ENCODE results near the gene FOXI1. TPM values are rescaled to one million over a fixed set of nuclear protein-coding genes. Genes with fewer than 3 reads are reported as not detected.

FOXI1 gene
- polyA plus RNA-seq, 2 of the 4 experiments (the other 2 are of a cell fraction), result not detected

DNA sequence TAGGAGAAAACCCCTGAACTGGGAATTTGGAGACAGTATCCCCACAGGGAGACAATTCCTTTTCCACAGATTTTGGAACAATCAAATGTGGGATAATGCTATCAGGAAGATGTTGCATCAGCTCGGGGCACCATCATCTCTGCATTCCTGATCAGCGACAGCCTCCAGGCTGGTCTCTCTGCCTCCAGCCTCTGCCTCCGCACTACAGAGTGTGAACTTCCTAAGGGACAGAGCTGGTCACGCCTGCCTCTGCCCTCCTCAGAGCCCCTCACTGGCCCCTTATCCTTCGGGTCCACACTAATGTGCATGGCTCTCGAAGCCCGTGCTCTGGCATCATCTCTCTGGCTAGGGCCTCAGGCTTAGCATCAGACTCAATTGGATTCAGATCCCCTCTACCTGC, 8.6 kb downstream of the FOXI1 start:
- no peak overlapping the region for H3K4me3 ChIP-seq
- CTCF ChIA-PET, result interaction anchor here (0.8 to 33.1 kb wide), 4 partner anchors 9 to 70 kb away, joined by 3 to 691 read pairs (median 33); no protein-coding TSS in a partner anchor

DNA sequence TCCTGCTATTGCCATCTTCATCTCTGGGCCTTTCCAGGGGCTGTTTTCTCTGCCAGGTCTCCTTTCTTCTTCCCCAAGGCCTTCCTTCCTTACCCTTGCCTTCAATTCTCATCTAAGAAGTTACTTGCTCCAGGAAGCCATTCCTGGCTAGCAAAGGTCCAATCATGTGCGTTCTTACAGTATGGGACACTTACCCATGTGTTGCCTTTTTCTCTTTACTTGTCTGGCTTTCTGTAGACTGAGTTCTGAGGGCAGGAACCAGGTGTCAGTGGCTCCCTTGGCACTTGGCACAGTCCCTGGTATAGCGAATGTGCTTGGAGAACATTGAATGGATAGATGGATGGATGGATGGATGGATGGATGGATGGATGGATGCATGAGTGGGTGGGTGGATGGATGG, 10.2 kb downstream of the FOXI1 start:
- CTCF ChIA-PET, result interaction anchor here (1.2 to 33.1 kb wide), 3 partner anchors 15 to 151 kb away, joined by 3 to 691 read pairs (median 63); no protein-coding TSS in a partner anchor
- FAIRE-seq (no peak), ATAC-seq (no peak), DNase-seq (ENCODE audit: low read depth in 1 of 2, low spot score in 1 of 2) (no peak)
- H3K27ac ChIP-seq, result no peak overlapping the region
- no peak for TF ChIP-seq HDAC2 (IDR thresholded peaks at IDR 0.05)
- TF ChIP-seq, protein P1, sequence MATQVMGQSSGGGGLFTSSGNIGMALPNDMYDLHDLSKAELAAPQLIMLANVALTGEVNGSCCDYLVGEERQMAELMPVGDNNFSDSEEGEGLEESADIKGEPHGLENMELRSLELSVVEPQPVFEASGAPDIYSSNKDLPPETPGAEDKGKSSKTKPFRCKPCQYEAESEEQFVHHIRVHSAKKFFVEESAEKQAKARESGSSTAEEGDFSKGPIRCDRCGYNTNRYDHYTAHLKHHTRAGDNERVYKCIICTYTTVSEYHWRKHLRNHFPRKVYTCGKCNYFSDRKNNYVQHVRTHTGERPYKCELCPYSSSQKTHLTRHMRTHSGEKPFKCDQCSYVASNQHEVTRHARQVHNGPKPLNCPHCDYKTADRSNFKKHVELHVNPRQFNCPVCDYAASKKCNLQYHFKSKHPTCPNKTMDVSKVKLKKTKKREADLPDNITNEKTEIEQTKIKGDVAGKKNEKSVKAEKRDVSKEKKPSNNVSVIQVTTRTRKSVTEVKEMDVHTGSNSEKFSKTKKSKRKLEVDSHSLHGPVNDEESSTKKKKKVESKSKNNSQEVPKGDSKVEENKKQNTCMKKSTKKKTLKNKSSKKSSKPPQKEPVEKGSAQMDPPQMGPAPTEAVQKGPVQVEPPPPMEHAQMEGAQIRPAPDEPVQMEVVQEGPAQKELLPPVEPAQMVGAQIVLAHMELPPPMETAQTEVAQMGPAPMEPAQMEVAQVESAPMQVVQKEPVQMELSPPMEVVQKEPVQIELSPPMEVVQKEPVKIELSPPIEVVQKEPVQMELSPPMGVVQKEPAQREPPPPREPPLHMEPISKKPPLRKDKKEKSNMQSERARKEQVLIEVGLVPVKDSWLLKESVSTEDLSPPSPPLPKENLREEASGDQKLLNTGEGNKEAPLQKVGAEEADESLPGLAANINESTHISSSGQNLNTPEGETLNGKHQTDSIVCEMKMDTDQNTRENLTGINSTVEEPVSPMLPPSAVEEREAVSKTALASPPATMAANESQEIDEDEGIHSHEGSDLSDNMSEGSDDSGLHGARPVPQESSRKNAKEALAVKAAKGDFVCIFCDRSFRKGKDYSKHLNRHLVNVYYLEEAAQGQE (IDR thresholded peaks at IDR 0.05), result no peak
- no peak for TF ChIP-seq KDM5A (IDR thresholded peaks at IDR 0.05)
- no peak for TF ChIP-seq CHD4 (IDR thresholded peaks at IDR 0.05; ENCODE audit: borderline replicate concordance)
- TF ChIP-seq NFE2L2 (conservative IDR thresholded peaks at IDR 0.05; ENCODE audit: low read length), result no peak
- no peak for TF ChIP-seq NR3C1 (IDR thresholded peaks at IDR 0.05)
- TF ChIP-seq, protein P2, sequence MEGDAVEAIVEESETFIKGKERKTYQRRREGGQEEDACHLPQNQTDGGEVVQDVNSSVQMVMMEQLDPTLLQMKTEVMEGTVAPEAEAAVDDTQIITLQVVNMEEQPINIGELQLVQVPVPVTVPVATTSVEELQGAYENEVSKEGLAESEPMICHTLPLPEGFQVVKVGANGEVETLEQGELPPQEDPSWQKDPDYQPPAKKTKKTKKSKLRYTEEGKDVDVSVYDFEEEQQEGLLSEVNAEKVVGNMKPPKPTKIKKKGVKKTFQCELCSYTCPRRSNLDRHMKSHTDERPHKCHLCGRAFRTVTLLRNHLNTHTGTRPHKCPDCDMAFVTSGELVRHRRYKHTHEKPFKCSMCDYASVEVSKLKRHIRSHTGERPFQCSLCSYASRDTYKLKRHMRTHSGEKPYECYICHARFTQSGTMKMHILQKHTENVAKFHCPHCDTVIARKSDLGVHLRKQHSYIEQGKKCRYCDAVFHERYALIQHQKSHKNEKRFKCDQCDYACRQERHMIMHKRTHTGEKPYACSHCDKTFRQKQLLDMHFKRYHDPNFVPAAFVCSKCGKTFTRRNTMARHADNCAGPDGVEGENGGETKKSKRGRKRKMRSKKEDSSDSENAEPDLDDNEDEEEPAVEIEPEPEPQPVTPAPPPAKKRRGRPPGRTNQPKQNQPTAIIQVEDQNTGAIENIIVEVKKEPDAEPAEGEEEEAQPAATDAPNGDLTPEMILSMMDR (IDR thresholded peaks at IDR 0.05), result no peak
- no peak for TF ChIP-seq CBX8 (IDR thresholded peaks at IDR 0.05)
- no peak for TF ChIP-seq HOXB13 (CRISPR knock-in tag; IDR thresholded peaks at IDR 0.05; ENCODE audit: low read depth)
- TF ChIP-seq, protein P3, sequence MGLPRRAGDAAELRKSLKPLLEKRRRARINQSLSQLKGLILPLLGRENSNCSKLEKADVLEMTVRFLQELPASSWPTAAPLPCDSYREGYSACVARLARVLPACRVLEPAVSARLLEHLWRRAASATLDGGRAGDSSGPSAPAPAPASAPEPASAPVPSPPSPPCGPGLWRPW (IDR thresholded peaks at IDR 0.05), result no peak
- TF ChIP-seq FOXS1 (CRISPR knock-in tag; IDR thresholded peaks at IDR 0.05), result no peak
- POLR2A ChIA-PET, result no interaction called here
- H3K9me3 ChIP-seq, result no peaks in the 10 kb centered on the region
- 92% methylated on average over 2 of the region's 2 CpGs for WGBS (ENCODE audit: missing lambda C conversion rate)
- H3K4me1 ChIP-seq, result no peaks in the 10 kb centered on the region
- no peak overlapping the region for H3K4me3 ChIP-seq
- no peak overlapping the region for H3K4me2 ChIP-seq

More for the DNA sequence above, 8.6 kb downstream of the FOXI1 start:
- Histone ChIP-seq H3K4me2 (no peak overlapping the region), H3K9me3 (no peaks in the 10 kb centered on the region), H3K27ac (no peak overlapping the region), H3K4me1 (no peaks in the 10 kb centered on the region)
- POLR2A ChIA-PET, result no interaction called here
- no peak for ATAC-seq
- no peak for FAIRE-seq
- DNase-seq (ENCODE audit: low read depth in 1 of 2, low spot score in 1 of 2), result no peak
- no peak for TF ChIP-seq MAFK (IDR thresholded peaks at IDR 0.05; ENCODE audit: partially characterized antibody)
- no peak for TF ChIP-seq SMC3 (IDR thresholded peaks at IDR 0.05)
- TF ChIP-seq POLR2A (IDR thresholded peaks at IDR 0.05; ENCODE audit: low read length), result no peak
- WGBS (ENCODE audit: missing lambda C conversion rate), result 57% methylated on average over 7 of the region's 7 CpGs

DNA sequence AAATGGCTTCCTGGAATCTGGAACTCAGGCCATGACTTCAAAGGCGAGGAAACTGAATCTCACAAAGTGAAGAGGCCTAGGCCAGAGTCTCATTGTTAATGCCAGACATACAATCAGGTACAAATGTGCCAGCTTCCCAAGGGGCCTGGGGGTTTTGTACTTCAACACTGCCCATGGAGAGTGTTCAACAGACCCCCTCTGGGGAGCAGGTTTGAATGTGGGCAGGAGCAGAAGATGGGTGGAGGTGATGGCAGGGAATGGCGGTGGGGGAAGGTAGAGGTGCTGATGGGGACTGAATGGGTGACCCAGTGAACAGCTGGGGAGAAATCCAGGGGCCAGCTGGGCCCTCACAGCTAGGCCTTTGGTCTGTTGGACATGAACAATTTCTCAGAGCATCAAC, 12.0 kb downstream of the FOXI1 start:
- H3K4me1 ChIP-seq, result no peaks in the 10 kb centered on the region
- no peak for FAIRE-seq
- H3K4me2 ChIP-seq, result no peak overlapping the region
- ChIA-PET CTCF (interaction anchor here (1.3 to 33.1 kb wide), 4 partner anchors 13 to 108 kb away, joined by 3 to 691 read pairs (median 5); no protein-coding TSS in a partner anchor), POLR2A (no interaction called here)
- H3K4me3 ChIP-seq, result no peak overlapping the region
- WGBS (ENCODE audit: missing lambda C conversion rate), result 76% methylated on average over 2 of the region's 2 CpGs
- H3K27ac ChIP-seq, result no peak overlapping the region
- ATAC-seq, result no peak
- no peaks in the 10 kb centered on the region for H3K9me3 ChIP-seq
- no peak for DNase-seq (ENCODE audit: low read depth in 1 of 2, low spot score in 1 of 2)
- no peak for TF ChIP-seq ZC3H11A (IDR thresholded peaks at IDR 0.05)
- TF ChIP-seq CHD2 (IDR thresholded peaks at IDR 0.05; ENCODE audit: low read length, partially characterized antibody), result no peak
- TF ChIP-seq, protein P4, sequence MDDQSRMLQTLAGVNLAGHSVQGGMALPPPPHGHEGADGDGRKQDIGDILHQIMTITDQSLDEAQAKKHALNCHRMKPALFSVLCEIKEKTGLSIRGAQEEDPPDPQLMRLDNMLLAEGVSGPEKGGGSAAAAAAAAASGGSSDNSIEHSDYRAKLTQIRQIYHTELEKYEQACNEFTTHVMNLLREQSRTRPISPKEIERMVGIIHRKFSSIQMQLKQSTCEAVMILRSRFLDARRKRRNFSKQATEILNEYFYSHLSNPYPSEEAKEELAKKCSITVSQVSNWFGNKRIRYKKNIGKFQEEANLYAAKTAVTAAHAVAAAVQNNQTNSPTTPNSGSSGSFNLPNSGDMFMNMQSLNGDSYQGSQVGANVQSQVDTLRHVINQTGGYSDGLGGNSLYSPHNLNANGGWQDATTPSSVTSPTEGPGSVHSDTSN (IDR thresholded peaks at IDR 0.05), result no peak
- no peak for TF ChIP-seq CBX8 (IDR thresholded peaks at IDR 0.05)
- TF ChIP-seq, protein P5, sequence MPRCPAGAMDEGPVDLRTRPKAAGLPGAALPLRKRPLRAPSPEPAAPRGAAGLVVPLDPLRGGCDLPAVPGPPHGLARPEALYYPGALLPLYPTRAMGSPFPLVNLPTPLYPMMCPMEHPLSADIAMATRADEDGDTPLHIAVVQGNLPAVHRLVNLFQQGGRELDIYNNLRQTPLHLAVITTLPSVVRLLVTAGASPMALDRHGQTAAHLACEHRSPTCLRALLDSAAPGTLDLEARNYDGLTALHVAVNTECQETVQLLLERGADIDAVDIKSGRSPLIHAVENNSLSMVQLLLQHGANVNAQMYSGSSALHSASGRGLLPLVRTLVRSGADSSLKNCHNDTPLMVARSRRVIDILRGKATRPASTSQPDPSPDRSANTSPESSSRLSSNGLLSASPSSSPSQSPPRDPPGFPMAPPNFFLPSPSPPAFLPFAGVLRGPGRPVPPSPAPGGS (IDR thresholded peaks at IDR 0.05), result no peak
- TF ChIP-seq, protein P6, sequence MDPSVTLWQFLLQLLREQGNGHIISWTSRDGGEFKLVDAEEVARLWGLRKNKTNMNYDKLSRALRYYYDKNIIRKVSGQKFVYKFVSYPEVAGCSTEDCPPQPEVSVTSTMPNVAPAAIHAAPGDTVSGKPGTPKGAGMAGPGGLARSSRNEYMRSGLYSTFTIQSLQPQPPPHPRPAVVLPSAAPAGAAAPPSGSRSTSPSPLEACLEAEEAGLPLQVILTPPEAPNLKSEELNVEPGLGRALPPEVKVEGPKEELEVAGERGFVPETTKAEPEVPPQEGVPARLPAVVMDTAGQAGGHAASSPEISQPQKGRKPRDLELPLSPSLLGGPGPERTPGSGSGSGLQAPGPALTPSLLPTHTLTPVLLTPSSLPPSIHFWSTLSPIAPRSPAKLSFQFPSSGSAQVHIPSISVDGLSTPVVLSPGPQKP (IDR thresholded peaks at IDR 0.05; ENCODE audit: low read depth, low read length), result no peak
- no peak for TF ChIP-seq POLR2AphosphoS2 (conservative IDR thresholded peaks at IDR 0.05; ENCODE audit: low read length)
- TF ChIP-seq SREBF2 (IDR thresholded peaks at IDR 0.05), result no peak
- TF ChIP-seq, protein P7, sequence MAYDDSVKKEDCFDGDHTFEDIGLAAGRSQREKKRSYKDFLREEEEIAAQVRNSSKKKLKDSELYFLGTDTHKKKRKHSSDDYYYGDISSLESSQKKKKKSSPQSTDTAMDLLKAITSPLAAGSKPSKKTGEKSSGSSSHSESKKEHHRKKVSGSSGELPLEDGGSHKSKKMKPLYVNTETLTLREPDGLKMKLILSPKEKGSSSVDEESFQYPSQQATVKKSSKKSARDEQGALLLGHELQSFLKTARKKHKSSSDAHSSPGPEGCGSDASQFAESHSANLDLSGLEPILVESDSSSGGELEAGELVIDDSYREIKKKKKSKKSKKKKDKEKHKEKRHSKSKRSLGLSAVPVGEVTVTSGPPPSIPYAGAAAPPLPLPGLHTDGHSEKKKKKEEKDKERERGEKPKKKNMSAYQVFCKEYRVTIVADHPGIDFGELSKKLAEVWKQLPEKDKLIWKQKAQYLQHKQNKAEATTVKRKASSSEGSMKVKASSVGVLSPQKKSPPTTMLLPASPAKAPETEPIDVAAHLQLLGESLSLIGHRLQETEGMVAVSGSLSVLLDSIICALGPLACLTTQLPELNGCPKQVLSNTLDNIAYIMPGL (CRISPR knock-in tag; IDR thresholded peaks at IDR 0.05; ENCODE audit: borderline replicate concordance), result no peak
- TF ChIP-seq HOXB5 (CRISPR knock-in tag; IDR thresholded peaks at IDR 0.05), result no peak
- no peak for TF ChIP-seq MYC (IDR thresholded peaks at IDR 0.05; ENCODE audit: borderline replicate concordance, low read length)
- TF ChIP-seq ZSCAN20 (CRISPR knock-in tag; IDR thresholded peaks at IDR 0.05), result no peak

Measured in A549 (cell line).